ENCODE measurements around the gene CLMN.

The CLMN gene

DNA sequence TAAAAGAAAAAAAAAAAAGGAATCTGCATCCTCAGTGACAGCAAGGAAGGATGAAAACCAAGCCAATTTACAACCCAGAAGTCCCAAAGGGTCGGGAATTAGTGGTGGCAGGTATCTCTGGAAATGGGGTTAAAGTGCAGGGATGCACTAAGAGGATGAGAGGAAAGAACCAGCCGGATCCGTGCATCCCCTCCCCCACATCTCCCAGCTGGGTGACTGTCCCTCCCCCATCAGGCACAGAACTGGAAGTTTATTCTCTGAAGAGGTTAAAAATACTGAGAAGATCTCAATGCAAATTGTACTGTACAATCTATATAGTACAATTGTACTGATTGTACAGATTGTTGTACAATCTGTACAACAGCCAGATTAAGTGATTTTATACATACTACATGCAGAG lies 15.4 kb downstream of the CLMN start:
- TF ChIP-seq, protein P1, sequence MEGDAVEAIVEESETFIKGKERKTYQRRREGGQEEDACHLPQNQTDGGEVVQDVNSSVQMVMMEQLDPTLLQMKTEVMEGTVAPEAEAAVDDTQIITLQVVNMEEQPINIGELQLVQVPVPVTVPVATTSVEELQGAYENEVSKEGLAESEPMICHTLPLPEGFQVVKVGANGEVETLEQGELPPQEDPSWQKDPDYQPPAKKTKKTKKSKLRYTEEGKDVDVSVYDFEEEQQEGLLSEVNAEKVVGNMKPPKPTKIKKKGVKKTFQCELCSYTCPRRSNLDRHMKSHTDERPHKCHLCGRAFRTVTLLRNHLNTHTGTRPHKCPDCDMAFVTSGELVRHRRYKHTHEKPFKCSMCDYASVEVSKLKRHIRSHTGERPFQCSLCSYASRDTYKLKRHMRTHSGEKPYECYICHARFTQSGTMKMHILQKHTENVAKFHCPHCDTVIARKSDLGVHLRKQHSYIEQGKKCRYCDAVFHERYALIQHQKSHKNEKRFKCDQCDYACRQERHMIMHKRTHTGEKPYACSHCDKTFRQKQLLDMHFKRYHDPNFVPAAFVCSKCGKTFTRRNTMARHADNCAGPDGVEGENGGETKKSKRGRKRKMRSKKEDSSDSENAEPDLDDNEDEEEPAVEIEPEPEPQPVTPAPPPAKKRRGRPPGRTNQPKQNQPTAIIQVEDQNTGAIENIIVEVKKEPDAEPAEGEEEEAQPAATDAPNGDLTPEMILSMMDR (conservative IDR thresholded peaks at IDR 0.05; ENCODE audit: low read depth, low read length), result no peak
- DNase-seq (ENCODE audit: low read depth), result no peak

DNA sequence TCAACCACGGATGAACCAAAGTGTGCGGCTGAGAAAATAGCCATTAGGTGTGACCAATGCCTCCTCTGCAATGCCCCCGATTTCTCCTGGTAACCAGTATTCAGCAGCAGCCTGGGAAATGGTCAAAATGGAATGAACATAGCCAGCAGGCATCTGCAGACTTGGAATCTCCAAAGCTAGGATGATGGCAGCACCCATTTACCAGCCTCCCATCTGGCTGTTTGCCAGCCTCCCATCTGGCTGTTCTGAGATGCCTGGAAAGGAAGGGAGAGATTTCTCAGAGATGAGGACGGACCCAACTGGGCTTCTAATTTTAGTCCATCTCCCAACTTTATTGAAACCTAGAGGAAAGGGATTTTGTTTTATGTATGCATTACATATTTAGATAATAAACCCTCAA lies 16.2 kb downstream of the CLMN start:
- no peak overlapping the region for H3K4me3 ChIP-seq (ENCODE audit: low read length)
- no peak for DNase-seq (ENCODE audit: low read depth)
- TF ChIP-seq, protein P1 (conservative IDR thresholded peaks at IDR 0.05; ENCODE audit: low read depth, low read length), result no peak

More for the DNA sequence above, 15.4 kb downstream of the CLMN start:
- no peak overlapping the region for H3K4me3 ChIP-seq (ENCODE audit: low read length)

DNA sequence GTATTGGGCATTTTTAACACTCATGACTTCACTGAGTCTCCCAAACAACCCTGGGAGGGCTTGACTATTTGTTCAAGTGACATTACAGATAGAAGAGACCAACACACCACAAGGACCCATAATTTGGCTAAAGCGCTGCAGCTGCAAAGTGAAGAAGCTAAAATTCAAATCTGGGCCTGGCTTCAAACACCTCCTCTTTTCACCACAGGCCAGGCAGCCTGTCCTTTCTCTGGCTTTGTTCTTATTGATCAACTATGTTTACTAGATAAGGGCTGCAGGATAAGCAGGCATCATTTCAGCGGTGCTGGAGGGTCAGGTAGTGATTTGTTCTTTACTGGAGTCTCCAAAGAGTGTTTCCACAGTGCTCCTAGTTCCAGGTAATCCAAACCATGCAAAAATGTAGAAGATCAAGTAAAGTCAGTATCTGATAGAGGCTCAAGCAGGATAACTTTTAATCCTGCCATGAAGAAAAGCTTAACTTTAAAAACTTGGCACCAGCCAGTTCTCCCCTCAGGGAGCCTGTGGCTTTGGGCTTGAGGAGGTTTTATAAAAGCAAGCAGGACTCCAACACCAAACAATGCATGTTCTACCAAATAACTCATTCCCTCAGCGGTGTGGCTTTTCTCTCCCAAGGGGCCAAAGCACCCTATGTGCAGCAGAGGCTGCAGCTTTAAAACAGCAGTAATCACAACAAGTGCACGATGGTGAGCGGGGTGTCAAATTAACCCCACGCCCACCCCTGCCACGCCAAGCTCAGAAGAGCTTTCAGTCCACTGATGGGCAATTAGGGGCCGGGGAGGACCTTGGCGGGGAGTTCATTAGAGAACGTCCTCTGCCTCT lies 16.8 kb downstream of the CLMN start:
- DNase-seq (ENCODE audit: low read depth), result no peak

DNA sequence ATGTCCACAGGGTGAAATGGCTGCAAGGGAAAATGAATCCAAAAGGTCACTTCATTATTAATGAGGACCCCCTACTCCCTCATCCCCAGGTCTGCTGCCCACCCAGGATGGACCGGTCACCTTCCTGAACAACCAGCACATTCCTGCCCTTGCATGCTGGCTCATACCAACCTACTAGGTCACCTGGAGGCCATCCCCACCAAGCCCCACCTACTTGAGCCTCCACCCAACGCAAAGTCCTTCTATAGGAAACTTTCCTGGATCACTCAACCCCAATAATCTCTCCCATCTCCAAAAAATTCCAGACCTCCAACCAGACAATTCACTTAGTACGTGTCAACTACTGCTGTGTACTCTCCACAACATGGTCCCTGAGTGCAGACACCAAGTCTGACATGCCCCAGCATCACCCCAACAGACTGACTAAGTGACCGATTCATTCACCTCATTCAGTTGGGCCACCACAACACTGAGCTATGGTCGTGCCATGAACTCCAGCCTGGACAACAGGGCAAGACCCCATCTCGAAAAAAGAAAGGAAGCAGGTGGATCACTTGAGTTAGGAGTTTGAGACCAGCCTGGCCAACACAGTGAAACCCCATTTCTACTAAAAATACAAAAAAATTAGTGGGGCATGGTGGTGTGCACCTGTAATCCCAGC lies 18.1 kb downstream of the CLMN start:
- DNase-seq (ENCODE audit: low read depth), result no peak
- TF ChIP-seq, protein P1 (conservative IDR thresholded peaks at IDR 0.05; ENCODE audit: low read depth, low read length), result no peak
- no peak overlapping the region for H3K4me3 ChIP-seq (ENCODE audit: low read length)

More for the DNA sequence above, 16.8 kb downstream of the CLMN start:
- H3K4me3 ChIP-seq (ENCODE audit: low read length), result no peak overlapping the region
- TF ChIP-seq, protein P1 (conservative IDR thresholded peaks at IDR 0.05; ENCODE audit: low read depth, low read length), result no peak

DNA sequence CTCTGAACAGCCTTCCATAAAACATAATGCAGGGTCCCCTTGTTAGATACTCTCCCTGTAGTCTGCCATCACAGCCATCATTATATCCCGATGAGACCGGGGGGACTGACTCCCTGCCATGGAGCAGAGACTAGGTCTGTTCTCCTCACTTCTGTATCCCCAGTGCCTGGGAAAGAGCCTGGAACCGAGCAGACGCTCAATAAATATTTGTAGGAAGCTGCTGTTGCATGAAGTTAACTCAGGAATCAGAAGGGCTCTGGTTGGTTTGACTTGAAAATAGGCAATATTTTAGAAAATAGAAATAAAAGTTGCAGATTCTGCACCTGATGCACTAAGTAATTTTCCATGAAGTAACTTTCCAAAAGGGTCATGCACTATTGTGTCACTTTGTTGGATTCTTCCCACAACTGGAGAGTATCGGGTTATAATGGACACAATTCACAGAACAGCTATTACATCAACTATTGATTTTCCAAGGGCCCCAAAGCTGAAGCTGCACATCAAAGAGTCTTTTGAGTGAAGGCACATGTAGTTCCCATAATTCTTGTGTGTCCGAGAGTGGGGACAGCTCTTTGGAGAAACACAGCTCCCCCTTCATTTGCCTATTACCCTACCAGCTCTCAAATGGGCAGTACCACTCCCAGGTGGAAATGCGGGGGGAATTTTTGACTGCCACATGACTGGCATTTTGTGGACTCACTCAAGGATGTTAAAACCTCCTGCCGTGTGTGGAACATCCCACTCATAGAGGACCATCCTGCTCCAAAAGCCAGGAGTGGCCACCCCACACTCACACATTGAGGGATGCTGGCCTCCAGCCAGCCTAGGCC lies 18.8 kb downstream of the CLMN start:
- TF ChIP-seq, protein P1 (conservative IDR thresholded peaks at IDR 0.05; ENCODE audit: low read depth, low read length), result no peak
- H3K4me3 ChIP-seq (ENCODE audit: low read length), result no peak overlapping the region
- no peak for DNase-seq (ENCODE audit: low read depth)

DNA sequence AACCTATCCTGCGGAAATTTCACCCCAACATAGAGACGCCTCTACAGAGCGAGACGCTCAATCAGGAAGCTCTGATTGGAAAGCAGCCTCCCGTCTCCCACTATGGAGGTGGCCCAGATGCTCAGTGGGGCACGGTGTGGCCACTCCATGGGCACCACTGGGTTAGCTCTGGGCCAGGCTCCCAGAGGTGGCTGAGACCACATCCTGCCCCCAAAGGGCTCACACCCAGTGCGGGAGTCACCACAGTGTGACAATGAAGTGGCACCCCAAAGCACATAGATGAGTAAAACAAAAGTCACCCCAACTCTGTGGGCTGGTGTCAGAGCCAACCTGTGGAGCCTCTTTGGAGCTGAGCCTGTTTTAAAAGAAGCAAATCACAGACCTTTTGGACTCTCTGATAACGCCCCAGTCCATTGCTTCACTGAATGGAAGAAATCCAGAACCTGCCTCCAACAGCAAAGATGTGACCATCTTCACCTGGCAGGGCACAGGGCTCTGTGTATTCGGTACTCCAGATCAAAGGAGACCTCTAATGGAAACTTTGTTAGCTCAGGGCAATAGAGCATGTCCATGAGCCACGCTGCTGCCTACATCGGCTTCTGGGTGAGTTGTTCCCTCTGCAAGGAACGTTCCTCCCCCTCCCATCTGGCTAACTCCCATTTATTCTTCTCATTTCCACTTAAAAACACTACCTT lies 19.6 kb downstream of the CLMN start:
- DNase-seq (ENCODE audit: low read depth), result no peak
- TF ChIP-seq, protein P1 (conservative IDR thresholded peaks at IDR 0.05; ENCODE audit: low read depth, low read length), result no peak

More for the DNA sequence above, 19.6 kb downstream of the CLMN start:
- no peak overlapping the region for H3K4me3 ChIP-seq (ENCODE audit: low read length)
